GM12878 (cell line): ENCODE measurements around the gene RAB6B.

Experiments used
- CEBPB ChIP-seq, 2 experiments: fragments of 150-350 bp in 1 of 2; IDR thresholded peaks; 2 replicates each; pipeline ENCODE4 v1.6.1; 2012 to 2014; ENCODE audit warnings: low read depth in 2 of 2, low read length in 2 of 2, borderline replicate concordance in 1 of 2, inconsistent platforms in 1 of 2
- CHD2 ChIP-seq: IDR thresholded peaks from 2 replicates; pipeline ENCODE4 v1.6.1; 2011; ENCODE audit warnings: low read depth, low read length, improper control_type of control experiment, borderline replicate concordance
- CTCF ChIP-seq, 3 experiments: IDR thresholded peaks in 2 of 3; conservative IDR thresholded peaks in 1 of 3; 2 replicates each; pipeline ENCODE4 v1.5.1; 2011; ENCODE audit warnings: low read depth in 3 of 3, low read length in 3 of 3, mild to moderate bottlenecking in 3 of 3, control low read depth in 2 of 3, moderate library complexity in 2 of 3, inconsistent platforms in 1 of 3, mixed read lengths in 1 of 3; ENCODE audit not compliant: control insufficient read depth in 2 of 3, insufficient read depth in 1 of 3; ENCODE audit errors: extremely low read depth in 1 of 3
- EGR1 ChIP-seq, 2 experiments: IDR thresholded peaks; 1 replicate in 1 of 2; 2 replicates in 1 of 2; pipeline ENCODE4 v1.6.1; 2011 to 2012; ENCODE audit warnings: low read depth in 2 of 2, low read length in 2 of 2, borderline replicate concordance in 1 of 2, mild to moderate bottlenecking in 1 of 2, moderate library complexity in 1 of 2
- RELA ChIP-seq: fragments of 450-650 bp; IDR thresholded peaks from 2 replicates; pipeline ENCODE4 v1.8.0; 2014; ENCODE audit warnings: borderline replicate concordance; ENCODE audit not compliant: partially characterized antibody
- SREBF2 ChIP-seq: IDR thresholded peaks from 2 replicates; pipeline ENCODE4 v1.6.1; 2012; ENCODE audit warnings: mild to moderate bottlenecking, low read length
- SRF ChIP-seq, 2 experiments: IDR thresholded peaks; 2 replicates each; pipeline ENCODE4 v1.6.1; 2011; ENCODE audit warnings: low read depth in 2 of 2, low read length in 2 of 2, mild to moderate bottlenecking in 1 of 2, moderate library complexity in 1 of 2
- SUZ12 ChIP-seq: fragments of 200-600 bp; sonication (generic); IDR thresholded peaks from one replicate; pipeline ENCODE4 v1.6.1; 2018; ENCODE audit warnings: antibody characterized with exemption, mild to moderate bottlenecking; ENCODE audit not compliant: unreplicated experiment
- ZBTB33 ChIP-seq: fragments of 450-650 bp; IDR thresholded peaks from 2 replicates; pipeline ENCODE4 v1.6.1; 2017; ENCODE audit warnings: mild to moderate bottlenecking
- ZNF384 ChIP-seq: IDR thresholded peaks from 2 replicates; pipeline ENCODE4 v1.6.1; 2012; ENCODE audit warnings: low read depth, mild to moderate bottlenecking, low read length, improper control_type of control experiment, borderline replicate concordance
- TF ChIP-seq, protein P1 (sequence below): fragments of 150-350 bp; IDR thresholded peaks from 2 replicates; pipeline ENCODE4 v1.6.1; 2016; ENCODE audit warnings: low read depth, low read length
- TF ChIP-seq, protein P2 (sequence below): IDR thresholded peaks from 2 replicates; pipeline ENCODE4 v1.6.1; 2011; ENCODE audit warnings: borderline replicate concordance, low read depth, mild to moderate bottlenecking, moderate library complexity, low read length; ENCODE audit not compliant: insufficient read depth, poor library complexity, severe bottlenecking

DNA sequence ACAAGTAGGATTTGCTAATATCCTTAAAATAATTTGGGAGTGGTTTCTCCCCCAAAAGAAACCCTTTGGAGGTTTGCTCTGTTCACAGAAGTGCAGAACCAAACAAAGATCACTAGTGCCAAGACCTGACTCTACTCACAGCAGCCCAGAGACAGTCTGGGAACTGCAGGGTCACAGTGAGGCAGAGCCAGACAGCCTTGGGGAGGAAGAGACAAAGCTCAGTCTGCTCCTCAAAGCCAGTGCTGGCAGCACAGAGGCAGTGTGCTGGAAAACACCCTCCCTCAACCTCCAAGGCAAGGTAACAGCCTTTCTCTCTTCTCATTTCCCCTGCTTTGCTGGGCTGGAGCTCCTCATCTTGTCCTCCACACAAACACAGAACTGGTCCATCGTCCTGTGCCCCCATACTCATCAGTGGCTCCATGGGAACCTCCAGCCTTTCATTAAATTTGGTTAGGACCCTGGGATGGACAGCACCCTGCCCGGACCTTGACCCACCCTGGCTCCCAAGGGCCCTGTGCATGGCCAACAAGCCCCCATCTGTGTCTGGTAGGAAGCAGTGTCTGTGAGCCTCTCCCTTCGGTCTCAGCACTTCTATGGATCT is 12.6 kb downstream of the RAB6B start:
- TF ChIP-seq ZBTB33 (no peak), EGR1 (IDR thresholded peaks at IDR 0.05; ENCODE audit: borderline replicate concordance in 1 of 2, low read depth in 2 of 2, low read length in 2 of 2) (no peak), ZNF384 (no peak), SUZ12 (no peak), CTCF (IDR thresholded peaks at IDR 0.05 in 2 of 3, conservative IDR thresholded peaks at IDR 0.05 in 1 of 3; ENCODE audit: control insufficient read depth in 2 of 3, extremely low read depth in 1 of 3, insufficient read depth in 1 of 3, low read depth in 3 of 3, low read length in 3 of 3) (no peak), CHD2 (no peak), SRF (IDR thresholded peaks at IDR 0.05; ENCODE audit: low read depth in 2 of 2, low read length in 2 of 2) (no peak), RELA (no peak), CEBPB (IDR thresholded peaks at IDR 0.05; ENCODE audit: borderline replicate concordance in 1 of 2, low read depth in 2 of 2, low read length in 2 of 2) (no peak), SREBF2 (no peak)
- TF ChIP-seq, protein P1, sequence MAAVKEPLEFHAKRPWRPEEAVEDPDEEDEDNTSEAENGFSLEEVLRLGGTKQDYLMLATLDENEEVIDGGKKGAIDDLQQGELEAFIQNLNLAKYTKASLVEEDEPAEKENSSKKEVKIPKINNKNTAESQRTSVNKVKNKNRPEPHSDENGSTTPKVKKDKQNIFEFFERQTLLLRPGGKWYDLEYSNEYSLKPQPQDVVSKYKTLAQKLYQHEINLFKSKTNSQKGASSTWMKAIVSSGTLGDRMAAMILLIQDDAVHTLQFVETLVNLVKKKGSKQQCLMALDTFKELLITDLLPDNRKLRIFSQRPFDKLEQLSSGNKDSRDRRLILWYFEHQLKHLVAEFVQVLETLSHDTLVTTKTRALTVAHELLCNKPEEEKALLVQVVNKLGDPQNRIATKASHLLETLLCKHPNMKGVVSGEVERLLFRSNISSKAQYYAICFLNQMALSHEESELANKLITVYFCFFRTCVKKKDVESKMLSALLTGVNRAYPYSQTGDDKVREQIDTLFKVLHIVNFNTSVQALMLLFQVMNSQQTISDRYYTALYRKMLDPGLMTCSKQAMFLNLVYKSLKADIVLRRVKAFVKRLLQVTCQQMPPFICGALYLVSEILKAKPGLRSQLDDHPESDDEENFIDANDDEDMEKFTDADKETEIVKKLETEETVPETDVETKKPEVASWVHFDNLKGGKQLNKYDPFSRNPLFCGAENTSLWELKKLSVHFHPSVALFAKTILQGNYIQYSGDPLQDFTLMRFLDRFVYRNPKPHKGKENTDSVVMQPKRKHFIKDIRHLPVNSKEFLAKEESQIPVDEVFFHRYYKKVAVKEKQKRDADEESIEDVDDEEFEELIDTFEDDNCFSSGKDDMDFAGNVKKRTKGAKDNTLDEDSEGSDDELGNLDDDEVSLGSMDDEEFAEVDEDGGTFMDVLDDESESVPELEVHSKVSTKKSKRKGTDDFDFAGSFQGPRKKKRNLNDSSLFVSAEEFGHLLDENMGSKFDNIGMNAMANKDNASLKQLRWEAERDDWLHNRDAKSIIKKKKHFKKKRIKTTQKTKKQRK, result no peak
- TF ChIP-seq, protein P2, sequence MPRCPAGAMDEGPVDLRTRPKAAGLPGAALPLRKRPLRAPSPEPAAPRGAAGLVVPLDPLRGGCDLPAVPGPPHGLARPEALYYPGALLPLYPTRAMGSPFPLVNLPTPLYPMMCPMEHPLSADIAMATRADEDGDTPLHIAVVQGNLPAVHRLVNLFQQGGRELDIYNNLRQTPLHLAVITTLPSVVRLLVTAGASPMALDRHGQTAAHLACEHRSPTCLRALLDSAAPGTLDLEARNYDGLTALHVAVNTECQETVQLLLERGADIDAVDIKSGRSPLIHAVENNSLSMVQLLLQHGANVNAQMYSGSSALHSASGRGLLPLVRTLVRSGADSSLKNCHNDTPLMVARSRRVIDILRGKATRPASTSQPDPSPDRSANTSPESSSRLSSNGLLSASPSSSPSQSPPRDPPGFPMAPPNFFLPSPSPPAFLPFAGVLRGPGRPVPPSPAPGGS, result no peak
